HL-60 (cell line): ENCODE results near the gene TMOD1.

Experiments used
- DNase-seq, 2 experiments: peaks; one replicate each; pipeline ENCODE4 v3.0.0-alpha.2; 2010 to 2020; ENCODE audit warnings: low read depth in 1 of 2, low spot score in 1 of 2
- H3K27ac ChIP-seq: fragments of 250-450 bp; sonication (Bioruptor Pico); replicated peaks from 2 replicates; pipeline ENCODE4 v1.5.1; 2020; ENCODE audit warnings: mild to moderate bottlenecking, moderate library complexity
- H3K27me3 ChIP-seq: fragments of 250-450 bp; sonication (Bioruptor Pico); 2 replicates; pipeline ENCODE4 v1.5.1; 2021; ENCODE audit warnings: mild to moderate bottlenecking, moderate library complexity; ENCODE audit not compliant: insufficient read depth, poor library complexity, severe bottlenecking
- H3K4me3 ChIP-seq: replicated peaks from 2 replicates; pipeline ENCODE4 v1.5.1; 2011; ENCODE audit warnings: mild to moderate bottlenecking, control low read depth, low read length; ENCODE audit not compliant: insufficient read depth
- GABPA ChIP-seq: IDR thresholded peaks from 2 replicates; pipeline ENCODE4 v1.6.1; 2012; ENCODE audit warnings: low read depth
- POLR2AphosphoS5 ChIP-seq: IDR thresholded peaks from 2 replicates; pipeline ENCODE4 v1.6.1; 2012; ENCODE audit warnings: low read depth
- SPI1 ChIP-seq: IDR thresholded peaks from 2 replicates; pipeline ENCODE4 v1.6.1; 2012; ENCODE audit warnings: low read depth, mild to moderate bottlenecking, borderline replicate concordance
- TF ChIP-seq, protein P1 (sequence below): IDR thresholded peaks from one replicate; pipeline ENCODE4 v1.5.1; 2011; ENCODE audit warnings: low read length, control low read depth, inconsistent platforms; ENCODE audit not compliant: insufficient read depth
- TF ChIP-seq, protein P2 (sequence below): IDR thresholded peaks from 2 replicates; pipeline ENCODE4 v1.6.1; 2012; ENCODE audit warnings: low read depth; ENCODE audit not compliant: insufficient replicate concordance

Gene TMOD1

DNA sequence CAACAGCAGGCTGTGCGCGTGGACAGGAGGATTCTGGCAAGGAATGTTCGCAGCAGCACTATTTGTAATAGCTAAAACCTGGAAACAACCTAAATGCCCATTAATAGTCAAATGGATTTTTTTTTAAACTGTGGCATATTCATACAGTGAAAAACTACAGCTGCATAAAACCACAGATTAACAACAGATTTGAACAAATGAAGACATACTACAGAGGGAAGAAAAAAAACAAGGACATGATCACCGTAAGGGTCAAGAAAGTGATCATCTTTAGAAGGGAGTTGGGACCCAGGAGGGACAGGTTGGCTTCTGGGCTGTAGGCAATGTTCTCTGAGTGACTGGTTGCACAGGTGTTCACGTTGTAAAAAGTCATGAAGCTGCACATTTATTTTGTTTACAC, 1.2 kb upstream of the TMOD1 start:
- Histone ChIP-seq H3K27ac (no peak overlapping the region), H3K4me3 (no peak overlapping the region), H3K27me3 (peaks cover 32% of the 10 kb centered on the region)
- no peak for DNase-seq
- TF ChIP-seq GABPA (no peak), SPI1 (no peak), POLR2AphosphoS5 (no peak)
- TF ChIP-seq, protein P1, sequence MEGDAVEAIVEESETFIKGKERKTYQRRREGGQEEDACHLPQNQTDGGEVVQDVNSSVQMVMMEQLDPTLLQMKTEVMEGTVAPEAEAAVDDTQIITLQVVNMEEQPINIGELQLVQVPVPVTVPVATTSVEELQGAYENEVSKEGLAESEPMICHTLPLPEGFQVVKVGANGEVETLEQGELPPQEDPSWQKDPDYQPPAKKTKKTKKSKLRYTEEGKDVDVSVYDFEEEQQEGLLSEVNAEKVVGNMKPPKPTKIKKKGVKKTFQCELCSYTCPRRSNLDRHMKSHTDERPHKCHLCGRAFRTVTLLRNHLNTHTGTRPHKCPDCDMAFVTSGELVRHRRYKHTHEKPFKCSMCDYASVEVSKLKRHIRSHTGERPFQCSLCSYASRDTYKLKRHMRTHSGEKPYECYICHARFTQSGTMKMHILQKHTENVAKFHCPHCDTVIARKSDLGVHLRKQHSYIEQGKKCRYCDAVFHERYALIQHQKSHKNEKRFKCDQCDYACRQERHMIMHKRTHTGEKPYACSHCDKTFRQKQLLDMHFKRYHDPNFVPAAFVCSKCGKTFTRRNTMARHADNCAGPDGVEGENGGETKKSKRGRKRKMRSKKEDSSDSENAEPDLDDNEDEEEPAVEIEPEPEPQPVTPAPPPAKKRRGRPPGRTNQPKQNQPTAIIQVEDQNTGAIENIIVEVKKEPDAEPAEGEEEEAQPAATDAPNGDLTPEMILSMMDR = no peak
- TF ChIP-seq, protein P2, sequence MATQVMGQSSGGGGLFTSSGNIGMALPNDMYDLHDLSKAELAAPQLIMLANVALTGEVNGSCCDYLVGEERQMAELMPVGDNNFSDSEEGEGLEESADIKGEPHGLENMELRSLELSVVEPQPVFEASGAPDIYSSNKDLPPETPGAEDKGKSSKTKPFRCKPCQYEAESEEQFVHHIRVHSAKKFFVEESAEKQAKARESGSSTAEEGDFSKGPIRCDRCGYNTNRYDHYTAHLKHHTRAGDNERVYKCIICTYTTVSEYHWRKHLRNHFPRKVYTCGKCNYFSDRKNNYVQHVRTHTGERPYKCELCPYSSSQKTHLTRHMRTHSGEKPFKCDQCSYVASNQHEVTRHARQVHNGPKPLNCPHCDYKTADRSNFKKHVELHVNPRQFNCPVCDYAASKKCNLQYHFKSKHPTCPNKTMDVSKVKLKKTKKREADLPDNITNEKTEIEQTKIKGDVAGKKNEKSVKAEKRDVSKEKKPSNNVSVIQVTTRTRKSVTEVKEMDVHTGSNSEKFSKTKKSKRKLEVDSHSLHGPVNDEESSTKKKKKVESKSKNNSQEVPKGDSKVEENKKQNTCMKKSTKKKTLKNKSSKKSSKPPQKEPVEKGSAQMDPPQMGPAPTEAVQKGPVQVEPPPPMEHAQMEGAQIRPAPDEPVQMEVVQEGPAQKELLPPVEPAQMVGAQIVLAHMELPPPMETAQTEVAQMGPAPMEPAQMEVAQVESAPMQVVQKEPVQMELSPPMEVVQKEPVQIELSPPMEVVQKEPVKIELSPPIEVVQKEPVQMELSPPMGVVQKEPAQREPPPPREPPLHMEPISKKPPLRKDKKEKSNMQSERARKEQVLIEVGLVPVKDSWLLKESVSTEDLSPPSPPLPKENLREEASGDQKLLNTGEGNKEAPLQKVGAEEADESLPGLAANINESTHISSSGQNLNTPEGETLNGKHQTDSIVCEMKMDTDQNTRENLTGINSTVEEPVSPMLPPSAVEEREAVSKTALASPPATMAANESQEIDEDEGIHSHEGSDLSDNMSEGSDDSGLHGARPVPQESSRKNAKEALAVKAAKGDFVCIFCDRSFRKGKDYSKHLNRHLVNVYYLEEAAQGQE = no peak

DNA sequence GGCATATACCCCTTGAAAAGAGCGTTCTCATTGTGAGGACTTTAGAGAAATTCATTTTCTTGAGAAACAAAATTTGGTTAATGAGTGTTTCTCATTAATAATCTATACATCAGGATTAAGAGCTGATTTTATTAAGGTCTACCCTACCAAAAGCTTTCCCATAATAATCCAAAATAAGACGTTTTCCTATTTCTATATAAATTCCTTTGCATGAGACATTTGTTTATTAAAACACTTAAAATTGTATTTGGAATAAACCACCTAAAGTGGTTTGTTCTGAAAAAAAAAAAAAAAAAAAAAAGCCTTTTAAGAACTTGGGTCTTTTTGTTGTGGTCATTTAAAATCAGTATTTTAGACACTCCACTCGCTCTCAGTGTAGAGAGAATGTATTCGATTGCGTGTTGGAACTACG, 695 bp upstream of the TMOD1 start:
- no peak for TF ChIP-seq GABPA
- TF ChIP-seq POLR2AphosphoS5 = no peak
- TF ChIP-seq, protein P2 = no peak
- TF ChIP-seq, protein P1 = no peak
- TF ChIP-seq SPI1 = no peak
- peak overlapping the region; percentile 33 for H3K4me3 ChIP-seq
- DNase-seq = no peak
- peaks cover 32% of the 10 kb centered on the region for H3K27me3 ChIP-seq
- H3K27ac ChIP-seq = no peak overlapping the region

GRCh38 chr9:97501972-97502221, 431 bp downstream of the TMOD1 start:
- DNase-seq = no peak
- TF ChIP-seq SPI1 = no peak
- TF ChIP-seq, protein P1 = no peak
- TF ChIP-seq POLR2AphosphoS5 = no peak
- TF ChIP-seq GABPA = no peak
- TF ChIP-seq, protein P2 = no peak
- Histone ChIP-seq H3K27me3 (peaks cover 33% of the 10 kb centered on the region), H3K27ac (no peak overlapping the region), H3K4me3 (peak overlapping the region; percentile 68)
